Loucy (cell line): ENCODE data around the gene CIDEA.

Source experiments
- H2AFZ ChIP-seq: fragments of 200-600 bp; sonication (generic); 2 replicates; pipeline ENCODE4 v1.6.0; 2016; ENCODE audit warnings: antibody characterized with exemption, mild to moderate bottlenecking, low read length, moderate library complexity
- H3F3A ChIP-seq: fragments of 200-600 bp; 2 replicates; pipeline ENCODE4 v1.6.0; 2016; ENCODE audit warnings: antibody characterized with exemption, low read depth, mild to moderate bottlenecking
- H3K27me3 ChIP-seq: fragments of 200-600 bp; sonication (generic); 2 replicates; pipeline ENCODE4 v1.6.1; 2014; ENCODE audit warnings: low read length, mild to moderate bottlenecking; ENCODE audit not compliant: insufficient read depth, poor library complexity, severe bottlenecking
- H3K36me3 ChIP-seq: fragments of 200-600 bp; sonication (generic); 2 replicates; pipeline ENCODE4 v1.6.1; 2016; ENCODE audit warnings: low read length; ENCODE audit not compliant: insufficient read depth
- H3K4me1 ChIP-seq: fragments of 200-600 bp; sonication (generic); 2 replicates; pipeline ENCODE4 v1.5.1; 2014; ENCODE audit warnings: low read length, mild to moderate bottlenecking; ENCODE audit not compliant: insufficient read depth, poor library complexity, severe bottlenecking
- H3K4me2 ChIP-seq: fragments of 200-600 bp; sonication (generic); 2 replicates; pipeline ENCODE4 v1.6.0; 2014; ENCODE audit warnings: antibody characterized with exemption, low read length, low read depth, mild to moderate bottlenecking; ENCODE audit not compliant: poor library complexity, severe bottlenecking
- H3K4me3 ChIP-seq: fragments of 200-600 bp; sonication (generic); 2 replicates; pipeline ENCODE4 v1.5.1; 2014; ENCODE audit warnings: low read length, mild to moderate bottlenecking, mixed read lengths; ENCODE audit not compliant: poor library complexity, severe bottlenecking
- H3K79me2 ChIP-seq: fragments of 200-600 bp; sonication (generic); 2 replicates; pipeline ENCODE4 v1.6.1; 2014; ENCODE audit warnings: low read length; ENCODE audit not compliant: insufficient read depth
- H3K9ac ChIP-seq: fragments of 200-600 bp; sonication (generic); 2 replicates; pipeline ENCODE4 v1.6.0; 2014; ENCODE audit warnings: mild to moderate bottlenecking, low read depth, low read length, moderate library complexity; ENCODE audit not compliant: poor library complexity, severe bottlenecking
- H3K9me2 ChIP-seq: fragments of 200-600 bp; sonication (generic); replicated peaks from 2 replicates; pipeline ENCODE4 v1.6.1; 2016; ENCODE audit warnings: low read depth, low read length, mixed read lengths
- H3K9me3 ChIP-seq: fragments of 200-600 bp; sonication (generic); 2 replicates; pipeline ENCODE4 v1.6.1; 2014; ENCODE audit warnings: mild to moderate bottlenecking, antibody characterized with exemption, low read length, low read depth; ENCODE audit not compliant: insufficient read depth
- H4K20me1 ChIP-seq: fragments of 200-600 bp; sonication (generic); 2 replicates; pipeline ENCODE4 v1.6.0; 2014; ENCODE audit warnings: antibody characterized with exemption, low read length, mild to moderate bottlenecking; ENCODE audit not compliant: insufficient read depth, poor library complexity, severe bottlenecking
- EZH2phosphoT487 ChIP-seq: fragments of 200-600 bp; IDR thresholded peaks from 2 replicates; pipeline ENCODE4 v1.6.1; 2018; ENCODE audit warnings: antibody characterized with exemption, mild to moderate bottlenecking, moderate library complexity, borderline replicate concordance
- TF ChIP-seq, protein P1 (sequence below): fragments of 200-600 bp; sonication (generic); conservative IDR thresholded peaks from 2 replicates; pipeline ENCODE4 v1.5.1; 2014; ENCODE audit warnings: mild to moderate bottlenecking, antibody characterized with exemption, low read length

CIDEA gene

GRCh38 chr18:12245793-12246135 lies 8.4 kb upstream of the CIDEA start:
- Histone ChIP-seq H3F3A (no peaks in the 10 kb centered on the region), H3K4me1 (no peaks in the 10 kb centered on the region), H3K36me3 (no peaks in the 10 kb centered on the region), H3K9ac (no peak overlapping the region), H3K4me3 (no peak overlapping the region), H2AFZ (no peak overlapping the region), H3K4me2 (no peak overlapping the region), H3K9me3 (no peaks in the 10 kb centered on the region), H4K20me1 (no peaks in the 10 kb centered on the region), H3K9me2 (no peaks in the 10 kb centered on the region), H3K79me2 (no peaks in the 10 kb centered on the region), H3K27me3 (no peaks in the 10 kb centered on the region)
- TF ChIP-seq EZH2phosphoT487, result no peak
- TF ChIP-seq, protein P1, sequence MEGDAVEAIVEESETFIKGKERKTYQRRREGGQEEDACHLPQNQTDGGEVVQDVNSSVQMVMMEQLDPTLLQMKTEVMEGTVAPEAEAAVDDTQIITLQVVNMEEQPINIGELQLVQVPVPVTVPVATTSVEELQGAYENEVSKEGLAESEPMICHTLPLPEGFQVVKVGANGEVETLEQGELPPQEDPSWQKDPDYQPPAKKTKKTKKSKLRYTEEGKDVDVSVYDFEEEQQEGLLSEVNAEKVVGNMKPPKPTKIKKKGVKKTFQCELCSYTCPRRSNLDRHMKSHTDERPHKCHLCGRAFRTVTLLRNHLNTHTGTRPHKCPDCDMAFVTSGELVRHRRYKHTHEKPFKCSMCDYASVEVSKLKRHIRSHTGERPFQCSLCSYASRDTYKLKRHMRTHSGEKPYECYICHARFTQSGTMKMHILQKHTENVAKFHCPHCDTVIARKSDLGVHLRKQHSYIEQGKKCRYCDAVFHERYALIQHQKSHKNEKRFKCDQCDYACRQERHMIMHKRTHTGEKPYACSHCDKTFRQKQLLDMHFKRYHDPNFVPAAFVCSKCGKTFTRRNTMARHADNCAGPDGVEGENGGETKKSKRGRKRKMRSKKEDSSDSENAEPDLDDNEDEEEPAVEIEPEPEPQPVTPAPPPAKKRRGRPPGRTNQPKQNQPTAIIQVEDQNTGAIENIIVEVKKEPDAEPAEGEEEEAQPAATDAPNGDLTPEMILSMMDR, result no peak

GRCh38 chr18:12246849-12247808 lies 7.0 kb upstream of the CIDEA start:
- Histone ChIP-seq H3K9me2 (no peaks in the 10 kb centered on the region), H4K20me1 (no peaks in the 10 kb centered on the region), H2AFZ (no peak overlapping the region), H3K9me3 (no peaks in the 10 kb centered on the region), H3K4me3 (no peak overlapping the region), H3K4me2 (no peak overlapping the region), H3K27me3 (no peaks in the 10 kb centered on the region), H3F3A (no peaks in the 10 kb centered on the region), H3K79me2 (no peaks in the 10 kb centered on the region), H3K36me3 (no peaks in the 10 kb centered on the region), H3K4me1 (no peaks in the 10 kb centered on the region), H3K9ac (no peak overlapping the region)
- TF ChIP-seq EZH2phosphoT487, result no peak
- TF ChIP-seq, protein P1, result no peak

- no peak overlapping the region for H3K9ac ChIP-seq
- no peaks in the 10 kb centered on the region for H3K79me2 ChIP-seq
- H3F3A ChIP-seq, result no peaks in the 10 kb centered on the region
- no peaks in the 10 kb centered on the region for H3K36me3 ChIP-seq
- no peak overlapping the region for H3K4me2 ChIP-seq
- no peak overlapping the region for H2AFZ ChIP-seq
- no peaks in the 10 kb centered on the region for H3K9me2 ChIP-seq
- no peaks in the 10 kb centered on the region for H3K4me1 ChIP-seq
- TF ChIP-seq EZH2phosphoT487, result no peak
- TF ChIP-seq, protein P1, result no peak
- no peaks in the 10 kb centered on the region for H3K27me3 ChIP-seq
- H3K9me3 ChIP-seq, result no peaks in the 10 kb centered on the region
- H4K20me1 ChIP-seq, result no peaks in the 10 kb centered on the region
- H3K4me3 ChIP-seq, result no peak overlapping the region
Observed at GRCh38 chr18:12247946-12248345, 6.2 kb upstream of the CIDEA start.
